Body of pancreas (tissue), 4 donors: ENCODE measurements around the gene PANK1. TPM values are rescaled to one million over a fixed set of nuclear protein-coding genes. Genes with fewer than 3 reads are reported as not detected.
A peak's percentile ranks its signal among the peaks of the same experiment; 100 is the strongest.

Source experiments
- ATAC-seq: fragments of 150-250 bp; one replicate; pipeline ENCODE4 v1.9.1; 2016
- DNase-seq, 4 donors: peaks; one replicate each; pipeline ENCODE4 v3.0.0-alpha.2; 2019
- H3K27ac ChIP-seq, 4 donors: fragments of 200-600 bp; sonication (generic); 1 replicate in 3 of 4; 2 replicates in 1 of 4; pipeline versions ENCODE4 v1.5.1 to v1.6.1; 2016 to 2019; ENCODE audit warnings: mild to moderate bottlenecking in 1 of 4, mixed read lengths in 1 of 4, moderate library complexity in 1 of 4
- H3K27me3 ChIP-seq, 2 donors: fragments of 200-600 bp; sonication (generic); one replicate each; pipeline ENCODE4 v1.6.0; 2016; ENCODE audit warnings: mild to moderate bottlenecking in 1 of 2
- H3K36me3 ChIP-seq, 2 donors: fragments of 200-600 bp; sonication (generic); replicated peaks in 1 of 2; 2 replicates each; pipeline ENCODE4 v1.5.1; 2016; ENCODE audit warnings: low read depth in 2 of 2; ENCODE audit not compliant: insufficient read depth in 1 of 2
- H3K4me1 ChIP-seq: fragments of 200-600 bp; sonication (generic); one replicate; pipeline ENCODE4 v1.6.0; 2016
- H3K4me3 ChIP-seq, 2 donors: fragments of 200-600 bp; sonication (generic); 1 replicate in 1 of 2; 2 replicates in 1 of 2; pipeline ENCODE4 v1.5.1; 2016 to 2019
- H3K9me3 ChIP-seq, 3 donors: fragments of 200-600 bp; sonication (generic); 1 replicate in 2 of 3; 2 replicates in 1 of 3; pipeline ENCODE4 v1.5.1; 2016
- POLR2A ChIP-seq, 3 donors: fragments of 450-650 bp; IDR thresholded peaks; one replicate each; pipeline ENCODE4 v1.6.1; 2016; ENCODE audit warnings: antibody characterized with exemption in 3 of 3, mild to moderate bottlenecking in 2 of 3
- WGBS, 2 donors: methylation state at CpG; one replicate each; pipeline ENCODE4 v1.1.5; 2017; 5-methylcytosine and 5-hydroxymethylcytosine counted together
- intact Hi-C: fragments of 100-400 bp; cut with DNase I; formaldehyde crosslinking; loops from one replicate; pipeline ENCODE4 v1.15.1; 2023
- total RNA-seq, 2 donors: library from RNA; depleted of rRNA; stranded (reverse); fragments of >200 nt; gene quantifications; one replicate each; pipeline ENCODE4 v1.1.0, GENCODE V29; 2016
- TF ChIP-seq, protein P1 (sequence below), 7 experiments: fragments of 450-650 bp in 4 of 7; fragments of 200-600 bp in 3 of 7; sonication (generic) in 3 of 7; IDR thresholded peaks; one replicate each; pipeline ENCODE4 v1.5.1; 2016 to 2019; ENCODE audit warnings: antibody characterized with exemption in 7 of 7

The PANK1 gene
- total RNA-seq, 2 donors from 2014 or later, result 2.6 to 3.0 TPM

GRCh38 chr10:89592539-89592938, 52.5 kb downstream of the PANK1 start:
- intact Hi-C loops, result no loop called here
- DNase-seq (no peak), ATAC-seq (no peak)
- Histone ChIP-seq H3K4me1 (no peaks in the 10 kb centered on the region), H3K9me3 (no peaks in the 10 kb centered on the region), H3K36me3 (no peaks in the 10 kb centered on the region), H3K4me3 (no peak overlapping the region), H3K27me3 (no peaks in the 10 kb centered on the region), H3K27ac (no peak overlapping the region)
- TF ChIP-seq POLR2A (IDR thresholded peaks at IDR 0.05), result no peak
- TF ChIP-seq, protein P1, sequence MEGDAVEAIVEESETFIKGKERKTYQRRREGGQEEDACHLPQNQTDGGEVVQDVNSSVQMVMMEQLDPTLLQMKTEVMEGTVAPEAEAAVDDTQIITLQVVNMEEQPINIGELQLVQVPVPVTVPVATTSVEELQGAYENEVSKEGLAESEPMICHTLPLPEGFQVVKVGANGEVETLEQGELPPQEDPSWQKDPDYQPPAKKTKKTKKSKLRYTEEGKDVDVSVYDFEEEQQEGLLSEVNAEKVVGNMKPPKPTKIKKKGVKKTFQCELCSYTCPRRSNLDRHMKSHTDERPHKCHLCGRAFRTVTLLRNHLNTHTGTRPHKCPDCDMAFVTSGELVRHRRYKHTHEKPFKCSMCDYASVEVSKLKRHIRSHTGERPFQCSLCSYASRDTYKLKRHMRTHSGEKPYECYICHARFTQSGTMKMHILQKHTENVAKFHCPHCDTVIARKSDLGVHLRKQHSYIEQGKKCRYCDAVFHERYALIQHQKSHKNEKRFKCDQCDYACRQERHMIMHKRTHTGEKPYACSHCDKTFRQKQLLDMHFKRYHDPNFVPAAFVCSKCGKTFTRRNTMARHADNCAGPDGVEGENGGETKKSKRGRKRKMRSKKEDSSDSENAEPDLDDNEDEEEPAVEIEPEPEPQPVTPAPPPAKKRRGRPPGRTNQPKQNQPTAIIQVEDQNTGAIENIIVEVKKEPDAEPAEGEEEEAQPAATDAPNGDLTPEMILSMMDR (IDR thresholded peaks at IDR 0.05), result no peak
- 80% methylated on average over 3 of the region's 3 CpGs for WGBS, 2 donors

- no peak for TF ChIP-seq POLR2A (IDR thresholded peaks at IDR 0.05)
- Histone ChIP-seq H3K27me3 (no peaks in the 10 kb centered on the region), H3K9me3 (no peaks in the 10 kb centered on the region), H3K4me1 (no peaks in the 10 kb centered on the region), H3K36me3 (no peaks in the 10 kb centered on the region), H3K27ac (no peak overlapping the region), H3K4me3 (no peak overlapping the region)
- DNase-seq, result peak in 3 of 4 donors; percentile 9 to 31 (median 19)
- intact Hi-C loops, result no loop called here
- WGBS, 2 donors, result 74 to 75% methylated on average over 3 of the region's 3 CpGs
- no peak for ATAC-seq
These were observed 53.2 kb downstream of the PANK1 start for GRCh38 chr10:89591796-89592271.

GRCh38 chr10:89591111-89591795, 53.8 kb downstream of the PANK1 start:
- ATAC-seq, result no peak
- H3K27ac ChIP-seq, result no peak overlapping the region
- H3K27me3 ChIP-seq, result no peaks in the 10 kb centered on the region
- DNase-seq, result peak in 2 of 4 donors; percentile 20 to 34
- TF ChIP-seq POLR2A (IDR thresholded peaks at IDR 0.05), result no peak
- TF ChIP-seq, protein P1 (IDR thresholded peaks at IDR 0.05), result peak in 1 of 7 experiments; percentile 9
- intact Hi-C loops, result no loop called here
- H3K36me3 ChIP-seq, result no peaks in the 10 kb centered on the region
- WGBS, 2 donors, result 87 to 92% methylated on average over 5 of the region's 5 CpGs
- no peaks in the 10 kb centered on the region for H3K4me1 ChIP-seq
- H3K9me3 ChIP-seq, result no peaks in the 10 kb centered on the region
- no peak overlapping the region for H3K4me3 ChIP-seq

DNA sequence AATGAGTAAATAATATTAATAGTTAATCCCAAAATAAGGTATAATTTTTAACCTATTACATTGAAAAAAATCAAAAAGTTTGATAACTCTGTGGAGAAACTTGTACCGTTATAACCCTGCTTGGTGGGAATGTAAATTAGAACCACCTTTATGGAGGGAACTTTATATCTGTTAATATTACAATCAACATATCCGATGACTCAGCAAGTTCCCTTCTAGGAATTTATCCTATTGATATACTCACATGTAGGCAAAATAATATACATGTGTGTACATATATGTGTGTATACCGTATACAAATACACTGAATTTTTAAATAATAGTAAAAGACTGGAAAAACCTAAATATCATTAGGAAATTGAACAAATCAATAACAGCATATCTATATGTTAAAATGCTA, 54.7 kb downstream of the PANK1 start:
- no peaks in the 10 kb centered on the region for H3K4me1 ChIP-seq
- no peak for TF ChIP-seq POLR2A (IDR thresholded peaks at IDR 0.05)
- TF ChIP-seq, protein P1 (IDR thresholded peaks at IDR 0.05), result no peak
- H3K27ac ChIP-seq, result no peak overlapping the region
- 80 to 98% methylated on average over 3 of the region's 3 CpGs for WGBS, 2 donors
- no peaks in the 10 kb centered on the region for H3K27me3 ChIP-seq
- H3K36me3 ChIP-seq, result no peaks in the 10 kb centered on the region
- ATAC-seq (no peak), DNase-seq (no peak)
- no peak overlapping the region for H3K4me3 ChIP-seq
- no peaks in the 10 kb centered on the region for H3K9me3 ChIP-seq
- intact Hi-C loops, result no loop called here

GRCh38 chr10:89589101-89589720, 55.8 kb downstream of the PANK1 start:
- WGBS, 2 donors, result 86 to 88% methylated on average over 5 of the region's 5 CpGs
- Histone ChIP-seq H3K4me1 (no peaks in the 10 kb centered on the region), H3K9me3 (no peaks in the 10 kb centered on the region), H3K36me3 (no peaks in the 10 kb centered on the region), H3K4me3 (no peak overlapping the region), H3K27ac (no peak overlapping the region), H3K27me3 (no peaks in the 10 kb centered on the region)
- DNase-seq, result no peak
- ATAC-seq, result no peak
- TF ChIP-seq POLR2A (IDR thresholded peaks at IDR 0.05), result no peak
- TF ChIP-seq, protein P1 (IDR thresholded peaks at IDR 0.05), result no peak
- intact Hi-C loops, result no loop called here
